Measurements from ENCODE around the gene TSPAN4. TPM values are rescaled to one million over a fixed set of nuclear protein-coding genes. Genes with fewer than 3 reads are reported as not detected.

TSPAN4 gene
- total RNA-seq, 1 donor from 2014 or later = 43.8 TPM

DNA sequence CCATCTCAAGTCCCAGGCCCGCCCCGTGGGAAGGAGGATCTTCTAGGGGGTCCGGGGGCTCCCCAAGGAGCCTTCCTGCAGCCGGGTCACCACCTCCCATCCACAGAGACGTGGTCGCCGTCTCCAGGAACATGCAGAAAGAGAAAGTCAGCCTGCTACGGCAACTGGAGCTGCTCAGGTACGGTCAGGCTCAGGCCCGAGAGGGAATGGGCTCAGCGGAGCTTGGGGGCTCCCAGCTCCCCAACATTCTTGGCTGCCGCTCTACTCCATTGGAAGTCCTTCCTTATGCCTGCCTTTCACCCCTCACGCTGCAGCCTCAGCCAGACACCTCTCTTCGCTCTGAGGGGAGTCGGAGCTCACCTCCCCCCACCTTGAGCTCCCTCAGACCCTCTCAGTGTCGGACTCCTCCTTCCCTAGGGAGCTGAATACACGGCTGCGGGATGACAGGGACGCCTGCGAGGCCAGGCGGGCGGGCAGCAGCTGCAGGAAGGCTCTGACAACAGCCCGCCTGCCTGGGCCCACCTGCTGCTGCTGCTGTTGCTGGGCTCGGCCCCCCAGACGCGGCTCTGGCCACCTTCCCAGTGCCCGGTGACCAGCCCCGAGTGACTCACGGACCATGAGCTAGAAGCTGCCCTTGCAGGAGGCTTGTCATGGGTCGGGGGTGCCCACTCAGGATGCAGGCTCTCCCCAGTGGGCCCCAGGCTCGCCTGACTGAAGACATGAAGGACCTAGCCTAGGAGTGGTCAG lies 11.4 kb upstream of the TSPAN4 start:
- no peak for ATAC-seq
- intact Hi-C loops (cut with DNase I) = no loop called here
- DNase-seq (ENCODE audit: missing footprints) = no peak

GRCh38 chr11:831961-832528 lies 10.6 kb upstream of the TSPAN4 start:
- DNase-seq (ENCODE audit: missing footprints) = no peak
- intact Hi-C loops (cut with DNase I) = no loop called here

DNA sequence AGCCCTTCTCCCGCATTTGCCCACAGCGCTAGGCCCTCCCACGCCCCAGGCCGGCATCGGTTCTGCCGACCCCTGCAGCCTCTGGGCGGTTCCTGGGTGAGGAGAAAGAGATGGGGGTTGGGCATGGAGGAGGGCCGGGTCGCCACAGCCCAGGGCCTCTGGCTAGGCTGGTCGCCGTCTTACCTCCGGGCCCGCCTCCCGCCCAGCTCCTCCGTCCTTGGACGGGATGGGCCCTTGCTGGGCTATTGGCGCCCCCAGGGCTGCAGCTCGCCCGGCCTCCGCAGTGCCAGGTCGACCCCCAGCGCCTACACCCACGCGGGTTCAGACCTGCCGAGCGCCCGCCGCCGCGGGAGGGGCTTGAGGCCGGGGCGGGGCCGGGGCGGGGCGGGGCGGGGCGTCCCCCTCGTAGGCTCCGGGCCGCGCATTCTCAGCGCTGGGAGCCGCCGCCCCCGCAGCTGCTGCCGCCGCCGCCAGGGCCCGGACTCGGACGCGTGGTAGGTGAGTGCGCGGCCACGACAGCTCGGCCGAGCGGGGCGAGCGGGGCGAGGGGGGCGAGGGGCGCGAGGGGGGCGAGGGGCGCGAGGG lies 10.0 kb upstream of the TSPAN4 start, which contains the start of gene CD151:
Gene CD151 (plus strand): TSS at position 424 of the 585 bp plus-strand sequence. CDS start 3,118 bp downstream, outside the sequence.
- DNase-seq (ENCODE audit: missing footprints) (no peak), ATAC-seq (peak; percentile 38)
- intact Hi-C loops (cut with DNase I) = no loop called here

More at GRCh38 chr11:831961-832528, 10.6 kb upstream of the TSPAN4 start:
- no peak for ATAC-seq

DNA sequence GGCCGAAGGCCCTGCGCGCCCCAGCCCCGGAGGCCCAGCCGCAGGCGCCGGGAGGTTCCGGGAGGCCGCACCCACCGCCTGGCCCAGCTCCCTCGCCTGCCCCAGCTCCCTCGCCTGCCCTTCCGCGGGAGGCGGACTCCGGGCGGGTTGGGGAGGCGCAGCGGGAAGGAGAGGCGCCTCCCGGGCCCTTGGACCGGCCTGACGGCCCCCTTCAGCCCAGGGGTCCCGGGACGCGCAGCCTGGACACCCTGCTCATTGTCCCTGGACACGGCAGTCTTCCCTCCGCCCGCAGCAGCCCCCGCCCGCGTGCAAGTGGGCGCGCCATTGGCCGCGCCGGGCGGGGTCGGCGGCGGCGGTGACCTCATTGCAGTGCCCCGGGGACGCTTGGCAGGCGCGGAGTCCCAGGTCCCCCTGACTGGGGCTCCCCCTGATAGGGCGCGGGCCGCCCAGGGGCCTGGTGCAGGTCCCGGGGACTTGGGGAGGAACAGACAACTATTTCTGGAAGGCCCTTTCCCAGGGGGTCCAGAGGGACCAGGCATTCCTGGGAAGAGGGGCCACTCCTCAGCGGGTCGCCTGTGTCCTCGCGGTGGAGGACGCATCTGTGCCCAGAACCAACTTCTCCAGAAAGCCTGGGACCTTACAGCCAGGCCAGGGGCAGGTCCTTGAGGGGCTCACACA lies 9.4 kb upstream of the TSPAN4 start:
- intact Hi-C loops (cut with DNase I) = no loop called here
- ATAC-seq (peak; percentile 13), DNase-seq (ENCODE audit: missing footprints) (no peak)

DNA sequence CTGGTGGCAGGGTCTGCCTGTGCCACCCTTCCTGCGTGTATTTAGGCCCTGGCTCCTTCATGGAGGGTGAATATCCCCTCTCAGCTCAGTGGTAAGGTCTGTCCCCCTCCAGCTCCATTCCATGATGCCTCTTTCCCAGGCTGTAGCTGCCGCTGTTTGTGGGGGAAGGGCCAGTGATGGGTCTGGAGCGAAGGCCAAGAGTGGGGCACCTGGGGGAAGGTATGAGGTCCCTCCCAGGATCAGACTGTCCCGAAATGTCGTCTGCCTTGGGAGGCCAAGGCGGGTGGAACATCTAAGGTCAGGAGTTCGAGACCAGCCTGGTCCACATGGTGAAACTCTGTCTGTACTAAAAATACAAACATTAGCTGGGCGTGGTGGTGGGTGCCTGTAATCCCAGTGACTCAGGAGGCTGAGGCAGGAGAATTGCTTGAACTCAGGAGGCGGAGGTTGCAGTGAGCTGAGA lies 8.8 kb upstream of the TSPAN4 start:
- intact Hi-C loops (cut with DNase I) = no loop called here
- no peak for ATAC-seq

DNA sequence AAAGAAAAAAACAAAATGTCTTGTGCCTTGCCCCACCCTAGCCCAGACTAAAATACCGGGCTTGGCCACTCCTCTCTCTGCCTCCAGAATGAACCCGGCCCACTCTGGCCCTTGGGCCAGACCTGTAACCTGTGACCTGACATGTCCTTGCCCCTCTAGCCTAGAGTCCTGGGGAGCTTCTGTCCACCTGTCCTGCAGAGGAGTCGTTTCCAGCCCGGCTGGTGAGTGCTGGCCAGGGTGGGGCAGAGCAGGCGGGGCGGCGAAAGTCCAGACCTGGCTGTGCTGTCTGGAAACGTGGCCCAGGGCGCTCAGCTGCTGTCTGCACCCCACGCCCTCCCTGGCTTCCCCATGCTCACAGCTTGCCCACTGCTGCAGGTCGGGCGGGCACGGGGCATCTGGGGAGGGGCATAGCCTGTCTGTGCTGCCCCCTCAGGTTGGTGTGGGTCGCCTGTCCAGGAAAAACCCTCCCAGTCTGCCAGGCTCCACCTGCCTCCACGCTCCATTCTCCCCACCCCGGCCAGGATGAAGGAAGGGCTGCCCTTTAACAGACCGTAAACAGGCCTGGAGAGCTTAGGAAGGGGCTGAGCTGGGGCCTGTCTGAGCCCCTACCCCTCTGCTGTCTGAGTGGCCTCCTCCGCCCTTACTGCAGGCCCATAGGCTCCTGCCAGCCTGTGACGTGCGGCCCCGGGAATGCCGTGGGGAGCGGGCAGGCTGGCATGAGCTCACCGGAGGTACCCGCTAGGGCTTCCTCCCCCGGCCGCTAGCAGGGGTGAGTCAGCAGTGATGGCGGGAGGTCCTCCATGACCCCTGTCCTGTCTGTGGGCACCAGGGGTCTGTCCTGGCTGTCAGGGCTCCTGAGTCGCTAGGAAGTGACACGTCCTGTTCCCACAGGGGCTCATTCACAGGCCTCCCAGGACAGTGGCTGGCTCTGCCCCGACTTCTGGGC lies 8.0 kb upstream of the TSPAN4 start:
- intact Hi-C loops (cut with DNase I) = no loop called here
- no peak for DNase-seq (ENCODE audit: missing footprints)

More for the DNA sequence above, 8.8 kb upstream of the TSPAN4 start:
- DNase-seq (ENCODE audit: missing footprints) = no peak

GRCh38 chr11:836274-836673 lies 6.4 kb upstream of the TSPAN4 start:
- ATAC-seq (no peak), DNase-seq (ENCODE audit: missing footprints) (no peak)
- intact Hi-C loops (cut with DNase I) = no loop called here

More for the DNA sequence above, 8.0 kb upstream of the TSPAN4 start:
- ATAC-seq = peak; percentile 56

GRCh38 chr11:836700-837099 lies 6.0 kb upstream of the TSPAN4 start:
- intact Hi-C loops (cut with DNase I) = no loop called here
- ATAC-seq (no peak), DNase-seq (ENCODE audit: missing footprints) (no peak)

GRCh38 chr11:837189-837989 lies 5.3 kb upstream of the TSPAN4 start:
- DNase-seq (ENCODE audit: missing footprints) (no peak), ATAC-seq (no peak)
- intact Hi-C loops (cut with DNase I) = no loop called here

- DNase-seq (ENCODE audit: missing footprints) = no peak
- ATAC-seq = no peak
- intact Hi-C loops (cut with DNase I) = no loop called here
These were observed 4.7 kb upstream of the TSPAN4 start for GRCh38 chr11:837990-838307.

GRCh38 chr11:838441-839279 lies 4.0 kb upstream of the TSPAN4 start:
- no peak for DNase-seq (ENCODE audit: missing footprints)
- intact Hi-C loops (cut with DNase I) = no loop called here
- no peak for ATAC-seq

- ATAC-seq = no peak
- intact Hi-C loops (cut with DNase I) = no loop called here
These were observed 3.4 kb upstream of the TSPAN4 start for GRCh38 chr11:839280-839623.

DNA sequence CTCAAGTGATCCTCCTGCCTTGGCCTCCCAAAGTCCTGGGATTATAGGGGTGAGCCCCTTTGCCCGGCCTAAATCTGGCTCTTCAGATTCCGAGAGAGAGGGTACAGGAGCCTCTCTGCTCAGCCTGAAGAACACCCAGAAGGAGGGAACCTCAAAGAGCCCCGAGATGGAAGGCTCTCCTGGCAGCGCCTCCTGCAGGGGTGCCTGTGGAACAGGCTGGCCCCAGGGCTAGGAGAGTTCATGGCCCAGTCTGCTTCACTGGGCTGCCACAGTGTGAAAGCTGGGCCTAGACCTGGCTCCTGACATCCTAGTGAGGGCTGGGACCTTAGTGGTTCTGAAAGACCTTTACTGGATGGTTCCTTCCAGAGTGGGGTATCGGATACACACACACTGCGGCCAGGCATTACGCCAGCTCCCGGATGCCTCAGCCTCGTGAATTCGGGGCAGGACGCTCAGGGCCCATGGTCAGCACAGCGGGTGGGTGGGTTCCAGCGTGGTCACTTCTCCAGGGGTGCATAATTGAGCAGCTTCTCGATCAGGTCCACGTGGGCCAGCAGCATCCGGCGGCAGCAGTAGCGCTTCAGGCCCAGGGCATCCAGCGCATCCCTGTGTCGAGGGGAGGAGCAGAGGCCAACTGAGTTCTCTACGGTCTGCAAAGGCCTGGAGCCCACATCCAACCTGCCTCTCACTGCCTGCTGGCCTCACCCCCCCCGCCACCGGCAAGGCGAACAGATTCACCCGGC lies 2.6 kb upstream of the TSPAN4 start:
- intact Hi-C loops (cut with DNase I) = loop anchor here (5.0 kb wide), 3 partner anchors 33 to 87 kb away; partner anchors contain the start of genes AP2A2, CHID1, PIDD1 and RPLP2
- no peak for DNase-seq (ENCODE audit: missing footprints)
- ATAC-seq = no peak

More at GRCh38 chr11:839280-839623, 3.4 kb upstream of the TSPAN4 start:
- DNase-seq (ENCODE audit: missing footprints) = no peak

GRCh38 chr11:841981-842369 lies 677 bp upstream of the TSPAN4 start:
- DNase-seq (ENCODE audit: missing footprints) (no peak), ATAC-seq (peak; percentile 0)
- intact Hi-C loops (cut with DNase I) = loop anchor here (5.0 kb wide), 3 partner anchors 35 to 85 kb away; partner anchors contain the start of genes AP2A2, CHID1, PIDD1 and RPLP2

DNA sequence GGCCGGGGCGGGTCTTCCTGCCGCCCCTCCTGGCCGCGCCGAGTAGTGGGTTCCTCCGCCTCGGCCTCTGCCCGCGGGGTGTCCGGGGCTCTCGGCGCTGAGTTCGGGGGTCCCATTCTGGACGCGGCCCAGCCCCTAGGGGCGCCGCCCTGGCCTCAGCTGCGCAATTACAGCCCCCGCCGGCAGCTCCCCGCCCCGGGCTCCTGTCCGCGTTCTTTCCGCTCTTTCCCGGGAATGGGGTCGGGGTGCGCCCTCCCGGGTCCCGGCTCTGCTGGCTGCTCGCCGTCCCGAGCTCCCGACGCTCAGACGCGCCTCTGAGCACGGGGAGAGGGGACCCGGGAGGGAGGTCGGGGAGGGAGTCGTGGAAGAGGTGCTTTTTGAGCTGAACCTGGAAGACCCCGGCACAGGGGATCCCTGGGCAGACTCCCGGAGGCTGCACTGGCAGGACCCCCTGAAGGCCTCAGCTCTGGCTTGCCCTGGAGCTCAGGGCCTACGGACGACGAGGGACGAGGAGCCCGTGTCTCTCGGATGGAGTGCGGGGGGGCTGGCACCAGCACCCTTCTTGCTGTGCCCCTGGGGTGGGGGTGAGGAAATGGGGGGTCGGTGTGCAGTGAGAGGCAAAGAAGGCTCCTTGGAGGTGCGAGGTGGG lies 558 bp downstream of the TSPAN4 start:
- DNase-seq (ENCODE audit: missing footprints) (no peak), ATAC-seq (no peak)
- intact Hi-C loops (cut with DNase I) = loop anchor here (5.0 kb wide), 3 partner anchors 36 to 84 kb away; partner anchors contain the start of genes AP2A2, CHID1, PIDD1 and RPLP2

All from Right ventricle myocardium inferior (tissue), 1 donor.